GM18499 (cell line): ENCODE data around the gene KSR2.
"Not testable (repeated sequence)": the region's sequence is repeated elsewhere in the genome, so short reads cannot be mapped to it uniquely, and the experiment has no call there.

ENCODE experiments used
- ATAC-seq: cut with Tn5 transposase; IDR thresholded peaks from one replicate; pipeline ENCODE4 v1.9.1; 2021; ENCODE audit warnings: moderate number of reproducible peaks; ENCODE audit not compliant: insufficient read depth, unreplicated experiment

Gene KSR2

GRCh38 chr12:117896009-117896408 is 72.8 kb downstream of the KSR2 start:
- ATAC-seq: no peak

DNA sequence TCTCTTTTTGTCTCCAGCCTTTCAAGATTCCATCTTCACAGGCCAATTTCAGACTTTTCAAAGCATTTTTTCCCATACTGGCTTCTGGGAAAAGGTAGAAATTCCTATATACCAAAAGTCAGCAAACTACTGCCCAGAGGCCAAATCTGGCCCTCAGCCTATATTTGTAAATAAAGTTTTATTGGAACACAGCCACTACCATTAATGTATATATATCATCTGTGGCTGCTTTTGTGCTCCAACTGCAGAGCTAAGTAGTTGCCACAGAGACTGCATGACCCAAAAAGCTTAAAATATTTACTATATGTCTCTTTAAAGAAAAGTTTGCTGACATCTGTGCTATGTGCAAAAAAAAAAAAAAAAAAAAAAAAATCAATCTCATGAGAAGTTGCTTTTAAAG is 76.3 kb downstream of the KSR2 start:
- ATAC-seq: no peak

DNA sequence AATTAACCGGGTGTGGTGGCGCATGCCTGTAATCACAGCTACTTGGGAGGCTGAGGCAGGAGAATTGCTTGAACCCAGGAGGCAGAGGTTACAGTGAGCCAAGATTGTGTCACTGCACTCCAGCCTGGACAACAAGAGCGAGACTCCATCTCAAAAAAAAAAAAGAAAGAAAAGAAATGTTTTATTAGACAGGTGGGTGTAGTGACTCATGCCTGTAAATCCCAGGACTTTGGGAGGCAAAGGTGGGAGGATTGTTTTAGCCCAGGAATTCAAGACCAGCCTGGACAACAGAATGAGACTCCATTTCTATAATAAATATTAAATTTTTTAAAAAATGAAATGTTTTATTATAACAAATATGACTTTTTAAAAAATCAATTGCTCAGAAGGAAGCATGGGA is 77.5 kb downstream of the KSR2 start:
- ATAC-seq: not testable (repeated sequence)

DNA sequence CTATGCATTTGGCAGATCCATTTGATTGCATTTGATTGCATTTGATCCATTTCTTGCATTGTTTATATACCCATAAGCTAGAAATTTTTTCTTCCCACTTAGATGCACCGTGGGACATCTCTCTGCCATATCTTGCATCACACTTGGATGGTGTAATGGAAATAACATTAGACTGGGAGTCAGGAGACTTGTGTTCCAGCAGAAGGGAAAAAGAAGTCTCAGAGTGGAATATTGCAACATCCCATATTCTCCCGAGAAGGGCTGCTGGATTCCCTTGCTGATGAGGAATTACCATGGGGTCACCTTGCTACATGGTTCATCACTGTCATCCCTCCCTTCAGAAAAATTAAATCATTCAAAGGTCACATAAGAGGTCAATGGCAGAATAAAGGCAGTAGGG is 78.1 kb downstream of the KSR2 start:
- no peak for ATAC-seq

DNA sequence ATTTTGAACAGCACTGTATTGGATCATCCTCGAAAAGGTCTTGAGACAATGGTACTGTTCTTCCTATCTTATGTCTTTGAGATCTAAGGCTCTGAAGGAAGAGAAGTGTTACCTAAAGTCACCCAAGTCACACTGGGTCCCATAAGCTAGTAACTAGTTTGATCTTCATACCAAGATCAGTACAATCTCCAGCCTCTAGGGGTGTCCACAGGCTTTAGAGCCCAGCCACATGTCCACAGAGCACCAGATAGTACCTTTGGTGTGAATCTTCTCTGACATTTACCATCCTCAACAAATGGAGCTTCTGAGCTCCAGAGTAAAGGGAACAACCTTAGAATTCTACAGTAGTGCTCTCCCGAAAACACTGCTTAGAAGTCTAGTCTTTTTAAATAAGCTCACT is 78.7 kb downstream of the KSR2 start:
- no peak for ATAC-seq

DNA sequence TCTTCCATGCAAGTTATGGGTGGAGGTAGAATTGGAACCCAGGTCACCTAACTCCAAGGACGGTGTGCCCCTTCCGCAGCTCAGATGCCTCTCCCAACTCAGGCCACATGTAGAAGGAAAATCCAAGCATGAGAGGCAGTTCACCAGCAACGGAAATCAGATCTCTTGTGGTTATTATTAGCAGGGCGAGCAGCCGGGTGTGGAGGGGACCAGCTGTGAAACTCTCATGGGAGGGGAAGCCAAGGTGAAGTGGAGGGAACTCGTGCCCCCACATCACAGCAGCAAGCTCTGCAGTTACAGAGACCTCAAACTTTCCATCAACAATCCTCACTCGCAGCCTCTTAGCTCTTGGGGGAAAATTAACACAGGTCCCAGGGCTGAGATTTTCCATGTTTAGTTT is 79.7 kb downstream of the KSR2 start:
- no peak for ATAC-seq

DNA sequence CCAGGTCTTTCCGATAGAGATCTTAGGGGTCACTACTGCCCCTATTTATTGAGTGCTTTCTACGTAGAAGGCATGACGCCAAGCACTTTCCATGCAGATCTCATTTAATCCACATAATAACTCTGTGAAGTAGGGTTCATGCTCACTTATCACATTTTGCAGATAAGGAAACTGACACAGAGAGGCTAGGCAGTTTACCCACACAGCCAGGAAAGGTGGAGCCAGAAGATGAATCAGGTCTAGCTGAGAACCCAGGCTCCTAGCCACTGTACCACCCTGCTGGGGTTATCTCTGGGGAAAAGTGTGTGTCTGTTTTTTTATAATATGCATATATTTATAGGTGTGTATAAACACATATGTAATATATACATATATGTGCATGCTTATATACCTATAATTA is 83.6 kb downstream of the KSR2 start:
- ATAC-seq: no peak

- no peak for ATAC-seq
Observed at GRCh38 chr12:117884161-117884560, 84.6 kb downstream of the KSR2 start.

DNA sequence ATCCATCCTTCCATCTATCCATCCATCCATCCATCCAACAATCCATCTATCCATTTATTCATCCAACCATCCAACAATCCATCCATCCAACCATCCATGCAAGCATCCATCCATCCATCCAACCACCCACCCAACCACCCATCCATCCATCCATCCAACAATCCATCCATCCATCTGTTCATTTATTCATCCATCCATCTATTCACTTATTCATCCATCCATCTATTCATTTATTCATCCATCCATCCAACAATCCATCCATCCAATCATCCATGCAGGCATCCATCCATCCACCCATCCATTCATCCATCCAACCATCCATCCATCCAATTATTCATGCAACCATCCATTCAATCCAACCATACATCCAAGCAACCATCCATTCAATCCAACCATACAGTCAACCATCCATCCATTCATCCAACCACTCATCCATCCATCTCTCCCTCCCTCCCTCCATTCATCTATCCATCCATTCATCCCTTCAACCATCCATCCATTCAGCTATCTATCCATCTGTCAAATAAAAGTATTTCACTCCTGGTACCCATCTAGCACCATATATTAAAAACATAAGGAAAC is 86.1 kb downstream of the KSR2 start:
- ATAC-seq: no peak

- ATAC-seq: no peak
Observed at GRCh38 chr12:117882181-117882580, 86.6 kb downstream of the KSR2 start.

GRCh38 chr12:117881517-117881916 is 87.3 kb downstream of the KSR2 start:
- ATAC-seq: no peak

- no peak for ATAC-seq
Observed at GRCh38 chr12:117878605-117879004, 90.2 kb downstream of the KSR2 start.

- no peak for ATAC-seq
Observed at GRCh38 chr12:117876436-117876816, 92.4 kb downstream of the KSR2 start.

DNA sequence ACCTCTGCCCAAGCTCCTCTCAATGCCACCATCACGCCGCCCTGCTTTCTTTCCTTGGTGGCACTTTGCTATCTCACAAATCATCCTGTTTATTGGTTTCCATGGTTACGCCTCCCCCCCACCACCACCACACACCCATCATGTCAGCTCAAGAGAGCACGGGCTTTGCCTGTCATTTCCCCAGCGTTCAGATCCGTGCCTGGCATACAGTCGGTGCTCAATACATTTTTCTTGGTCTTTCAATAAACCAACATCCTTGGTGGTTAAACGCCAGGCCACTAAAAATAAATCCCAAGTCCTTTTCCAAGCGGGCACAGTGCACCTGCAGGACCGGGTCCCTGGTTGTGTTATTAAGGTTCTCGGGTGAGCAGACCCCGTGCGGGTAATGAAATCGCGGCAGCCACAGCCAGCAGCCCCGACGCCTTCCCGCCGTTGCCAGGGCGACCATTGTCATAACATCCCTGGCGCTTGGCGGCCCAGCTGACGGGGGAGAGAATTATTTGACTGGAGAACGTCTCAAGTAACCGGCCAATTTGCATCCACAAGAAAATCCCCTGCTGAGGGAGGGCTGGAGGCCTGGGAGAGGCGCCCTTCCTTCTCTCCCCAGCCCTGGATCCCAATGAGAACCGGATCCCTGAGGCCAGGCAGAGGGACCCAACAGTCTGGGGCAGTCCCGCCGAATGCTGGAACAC is 92.9 kb downstream of the KSR2 start:
- ATAC-seq: no peak

DNA sequence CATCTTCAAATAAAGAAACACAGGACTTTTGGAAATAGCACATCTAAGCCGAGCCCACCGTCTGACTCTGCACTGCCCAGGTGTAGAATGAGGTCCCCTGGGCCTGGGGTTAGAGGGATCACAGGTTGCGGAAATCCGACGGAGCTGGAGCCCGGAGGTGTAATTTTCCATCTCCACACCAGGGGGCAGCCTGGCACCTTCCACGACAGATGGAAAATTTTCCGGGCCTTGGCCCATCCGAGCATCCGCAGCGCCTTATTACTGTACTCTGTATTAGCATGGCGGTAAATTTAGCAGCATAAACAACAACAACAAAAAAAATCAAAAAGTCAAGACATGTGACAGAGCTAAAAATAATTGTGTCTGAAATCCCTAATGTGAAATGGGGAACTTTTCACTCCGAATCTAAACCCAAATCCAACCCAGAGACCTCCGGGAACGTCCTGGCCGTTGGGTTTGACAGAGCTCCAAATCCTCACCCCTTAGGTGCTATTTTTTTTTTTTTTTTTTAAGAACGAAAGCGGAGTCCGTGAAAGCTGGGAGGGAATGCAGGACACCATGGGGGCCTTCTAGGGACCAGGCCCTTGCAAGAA is 93.9 kb downstream of the KSR2 start:
- no peak for ATAC-seq

DNA sequence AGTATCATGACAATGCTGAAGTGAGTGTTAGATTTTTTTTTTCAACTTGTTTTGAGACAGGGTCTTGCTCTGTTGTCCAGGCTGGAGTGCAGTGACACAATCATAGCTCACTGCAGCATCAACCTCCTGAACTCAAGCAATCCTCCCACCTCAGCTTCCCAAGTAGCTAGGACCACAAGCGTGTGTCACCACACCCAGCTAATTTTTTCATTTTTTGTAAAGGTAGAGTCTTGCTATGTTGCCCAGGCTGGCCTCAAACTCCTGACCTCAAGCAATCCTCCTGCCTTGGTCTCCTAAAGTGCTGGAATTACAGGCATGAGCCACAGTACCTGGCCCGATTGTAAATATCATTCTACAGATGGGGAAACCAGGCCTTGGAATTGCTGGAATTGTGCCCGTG is 94.6 kb downstream of the KSR2 start:
- not testable (repeated sequence) for ATAC-seq

GRCh38 chr12:117872546-117873169 is 96.1 kb downstream of the KSR2 start:
- ATAC-seq: no peak

DNA sequence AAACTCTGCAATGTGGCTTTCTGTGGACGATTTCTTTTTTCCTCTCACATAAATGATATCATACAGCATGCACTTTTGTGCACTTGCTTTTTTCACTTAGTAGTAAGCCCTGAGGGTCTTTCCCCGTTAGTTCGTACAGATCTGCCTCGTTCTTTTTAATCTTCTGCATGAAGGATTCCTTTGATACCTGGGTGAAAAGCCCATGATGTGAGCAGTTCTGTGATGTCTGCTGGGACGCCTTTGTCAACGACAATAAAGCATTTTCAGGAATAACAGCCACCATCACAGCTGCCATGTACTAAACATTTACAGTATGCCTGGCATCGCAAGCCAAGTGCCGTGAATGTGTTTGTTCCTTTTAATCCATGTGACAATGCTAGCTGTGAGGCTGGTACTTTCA is 99.2 kb downstream of the KSR2 start:
- ATAC-seq: no peak

DNA sequence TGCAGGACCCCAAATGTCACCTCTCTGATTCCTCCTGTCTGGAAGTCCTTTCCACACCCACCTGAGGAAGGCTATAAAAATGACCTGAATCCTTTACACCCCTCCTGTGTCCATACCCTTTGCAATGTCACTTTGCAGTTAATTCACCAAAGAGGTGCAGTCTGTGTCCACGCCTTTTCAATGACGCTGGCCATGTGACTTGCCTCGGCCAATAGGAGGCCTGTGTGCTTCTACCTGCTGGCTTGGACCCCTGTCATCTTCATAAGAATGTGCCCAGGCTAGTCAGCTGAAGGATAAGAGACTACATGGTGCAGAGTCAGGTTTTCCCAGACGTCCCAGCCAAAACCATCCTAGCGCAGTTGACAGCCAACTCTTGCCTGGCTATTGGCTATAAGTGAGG is 101.4 kb downstream of the KSR2 start:
- no peak for ATAC-seq

DNA sequence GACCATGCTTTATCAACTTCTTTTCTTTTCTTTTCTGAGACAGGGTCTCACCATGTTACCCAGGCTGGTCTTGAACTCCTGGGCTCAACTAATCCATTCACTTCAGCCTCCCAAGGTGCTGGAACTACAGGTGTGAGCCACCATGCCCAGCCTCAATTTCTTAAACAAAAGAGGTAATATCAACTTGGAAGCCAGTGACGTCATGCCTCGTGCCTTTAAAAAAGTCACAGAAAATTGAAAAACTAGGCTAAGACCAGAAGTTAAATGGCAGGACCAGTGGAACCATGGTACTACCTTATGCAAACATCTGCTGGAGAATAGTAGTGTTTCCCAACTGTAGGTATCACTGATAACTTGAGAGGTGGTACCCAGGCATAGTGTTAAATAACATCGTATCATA is 103.3 kb downstream of the KSR2 start:
- no peak for ATAC-seq

- ATAC-seq: no peak
Observed at GRCh38 chr12:117863002-117863709, 105.6 kb downstream of the KSR2 start.
